SW 1271 (cell line): ENCODE data around the gene PIM1.

Source experiments
- DNase-seq, 2 experiments: peaks; one replicate each; lab custom pipeline; 2025; lab: John Stamatoyannopoulos, UW

PIM1 gene

GRCh38 chr6:37137201-37138090 is 32.5 kb upstream of the PIM1 start:
- DNase-seq = peak; percentile 76 to 98

- DNase-seq = no peak
Observed at GRCh38 chr6:37138856-37139229, 31.1 kb upstream of the PIM1 start.

GRCh38 chr6:37139230-37139962 is 30.6 kb upstream of the PIM1 start:
- no peak for DNase-seq

GRCh38 chr6:37140145-37140544 is 29.8 kb upstream of the PIM1 start:
- no peak for DNase-seq

GRCh38 chr6:37141281-37142049 is 28.5 kb upstream of the PIM1 start:
- no peak for DNase-seq

- no peak for DNase-seq
Observed at GRCh38 chr6:37142050-37142614, 27.8 kb upstream of the PIM1 start.

GRCh38 chr6:37143585-37143984 is 26.4 kb upstream of the PIM1 start:
- DNase-seq = no peak

- no peak for DNase-seq
Observed at GRCh38 chr6:37145443-37145842, 24.5 kb upstream of the PIM1 start.

- DNase-seq = no peak
Observed at GRCh38 chr6:37146735-37147157, 23.2 kb upstream of the PIM1 start.

GRCh38 chr6:37149745-37150144 is 20.2 kb upstream of the PIM1 start:
- no peak for DNase-seq

GRCh38 chr6:37150314-37150713 is 19.6 kb upstream of the PIM1 start:
- DNase-seq = no peak

- no peak for DNase-seq
Observed at GRCh38 chr6:37155394-37156312, 14.3 kb upstream of the PIM1 start.

GRCh38 chr6:37158508-37158907 is 11.4 kb upstream of the PIM1 start:
- no peak for DNase-seq

- no peak for DNase-seq
Observed at GRCh38 chr6:37160922-37161778, 8.8 kb upstream of the PIM1 start.

GRCh38 chr6:37162740-37163139 is 7.2 kb upstream of the PIM1 start:
- DNase-seq = no peak

- no peak for DNase-seq
Observed at GRCh38 chr6:37168163-37168758, 1.7 kb upstream of the PIM1 start.

- peak; percentile 66 to 72 for DNase-seq
Observed at GRCh38 chr6:37168811-37169495, 999 bp upstream of the PIM1 start.

- DNase-seq = peak in 1 of 2 experiments; percentile 42
Observed at GRCh38 chr6:37170273-37171200, 585 bp downstream of the PIM1 start.
